Astrocyte (in vitro differentiated cells and primary cell): Measurements from ENCODE around the gene AIFM3. TPM values are rescaled to one million over a fixed set of nuclear protein-coding genes. Genes with fewer than 3 reads are reported as not detected.

ENCODE experiments used
- DNase-seq: peaks from one replicate; pipeline ENCODE4 v3.0.0-alpha.2; 2010; ENCODE audit warnings: low read depth
- FAIRE-seq: peaks from 2 replicates; lab custom pipeline; 2011; peaks lifted over from hg19 to GRCh38; lab: Jason Lieb, UNC
- H2AFZ ChIP-seq: 2 replicates; pipeline ENCODE4 v1.6.0; 2012; ENCODE audit warnings: low read depth, low read length, inconsistent platforms
- H3K27ac ChIP-seq: 2 replicates; pipeline ENCODE4 v1.5.1; 2011; ENCODE audit warnings: low read depth, low read length, inconsistent platforms
- H3K27me3 ChIP-seq: 2 replicates; pipeline ENCODE4 v1.6.0; 2011; ENCODE audit warnings: low read length, inconsistent platforms; ENCODE audit not compliant: insufficient read depth
- H3K36me3 ChIP-seq: 2 replicates; pipeline ENCODE4 v1.5.1; 2011; ENCODE audit warnings: low read length, inconsistent platforms; ENCODE audit not compliant: insufficient read depth
- H3K4me1 ChIP-seq: 2 replicates; pipeline ENCODE4 v1.5.1; 2011; ENCODE audit warnings: low read length, inconsistent platforms; ENCODE audit not compliant: insufficient read depth
- H3K4me2 ChIP-seq: 2 replicates; pipeline ENCODE4 v1.6.0; 2012; ENCODE audit warnings: low read length, inconsistent platforms
- H3K4me3 ChIP-seq: 2 replicates; pipeline ENCODE4 v1.5.1; 2011; ENCODE audit warnings: low read depth, mild to moderate bottlenecking, low read length, inconsistent platforms; ENCODE audit not compliant: insufficient read depth
- H3K79me2 ChIP-seq: 2 replicates; pipeline ENCODE4 v1.6.0; 2012; ENCODE audit warnings: mild to moderate bottlenecking, low read length, inconsistent platforms; ENCODE audit not compliant: insufficient read depth
- H3K9ac ChIP-seq: 2 replicates; pipeline ENCODE4 v1.6.0; 2012; ENCODE audit warnings: mild to moderate bottlenecking, low read length, inconsistent platforms
- H3K9me3 ChIP-seq: 2 replicates; pipeline ENCODE4 v1.5.1; 2012; ENCODE audit warnings: low read depth, mild to moderate bottlenecking, low read length, inconsistent platforms; ENCODE audit not compliant: insufficient read depth
- H4K20me1 ChIP-seq: 2 replicates; pipeline ENCODE4 v1.6.0; 2012; ENCODE audit warnings: low read length, inconsistent platforms; ENCODE audit not compliant: insufficient read depth
- H3K27ac Mint-ChIP-seq: one replicate; pipeline ENCODE4 v1.8.0; 2021; ENCODE audit warnings: mild to moderate bottlenecking, mixed read lengths; ENCODE audit not compliant: unreplicated experiment
- H3K27me3 Mint-ChIP-seq: one replicate; pipeline ENCODE4 v1.8.0; 2021; ENCODE audit warnings: low read depth, mixed read lengths; ENCODE audit not compliant: unreplicated experiment
- H3K36me3 Mint-ChIP-seq: one replicate; pipeline ENCODE4 v1.8.0; 2021; ENCODE audit warnings: low read depth, mixed read lengths; ENCODE audit not compliant: unreplicated experiment
- H3K4me1 Mint-ChIP-seq: one replicate; pipeline ENCODE4 v1.8.0; 2021; ENCODE audit warnings: low read depth, mixed read lengths; ENCODE audit not compliant: unreplicated experiment
- H3K4me3 Mint-ChIP-seq: one replicate; pipeline ENCODE4 v1.8.0; 2021; ENCODE audit warnings: mild to moderate bottlenecking, moderate library complexity, mixed read lengths; ENCODE audit not compliant: unreplicated experiment
- H3K9me3 Mint-ChIP-seq: one replicate; pipeline ENCODE4 v1.8.0; 2021; ENCODE audit warnings: mild to moderate bottlenecking, mixed read lengths; ENCODE audit not compliant: unreplicated experiment
- CTCF ChIP-seq: IDR thresholded peaks from 2 replicates; pipeline ENCODE4 v1.5.1; 2011; ENCODE audit warnings: low read depth, mild to moderate bottlenecking, inconsistent platforms, low read length, moderate library complexity; ENCODE audit not compliant: insufficient read depth
- EZH2 ChIP-seq: IDR thresholded peaks from 2 replicates; pipeline ENCODE4 v1.6.1; 2012; ENCODE audit warnings: mild to moderate bottlenecking, low read length, inconsistent platforms; ENCODE audit not compliant: insufficient read depth
- total RNA-seq: library from RNA; stranded (reverse); gene quantifications from 2 replicates; pipeline ENCODE4 v1.2.1, GENCODE V29; 2021

Gene AIFM3
- total RNA-seq, 1 donor from 2014 or later, result 0.48 TPM

- Histone ChIP-seq H3K27ac (no peak overlapping the region), H3K27me3 (no peaks in the 10 kb centered on the region)
- H3K27ac Mint-ChIP-seq, result no peak overlapping the region
These were observed 8.7 kb downstream of the AIFM3 start for GRCh38 chr22:20975541-20976290.

GRCh38 chr22:20976291-20976877 lies 9.3 kb downstream of the AIFM3 start:
- Histone ChIP-seq H4K20me1 (no peaks in the 10 kb centered on the region), H2AFZ (no peak overlapping the region), H3K9me3 (peaks cover 5% of the 10 kb centered on the region), H3K4me3 (no peak overlapping the region), H3K36me3 (no peaks in the 10 kb centered on the region), H3K4me1 (peaks cover under 1% of the 10 kb centered on the region), H3K4me2 (no peak overlapping the region), H3K27ac (no peak overlapping the region), H3K79me2 (no peaks in the 10 kb centered on the region), H3K27me3 (no peaks in the 10 kb centered on the region), H3K9ac (no peak overlapping the region)
- H3K4me1 Mint-ChIP-seq, result peaks cover 2% of the 10 kb centered on the region
- TF ChIP-seq EZH2 (no peak), CTCF (no peak)
- peaks cover 2% of the 10 kb centered on the region for H3K36me3 Mint-ChIP-seq
- H3K4me3 Mint-ChIP-seq, result no peak overlapping the region
- DNase-seq, result no peak
- peaks cover 29% of the 10 kb centered on the region for H3K27me3 Mint-ChIP-seq
- H3K9me3 Mint-ChIP-seq, result peaks cover 11% of the 10 kb centered on the region
- FAIRE-seq, result no peak
- H3K27ac Mint-ChIP-seq, result no peak overlapping the region

More at GRCh38 chr22:20975541-20976290, 8.7 kb downstream of the AIFM3 start:
- peaks cover 5% of the 10 kb centered on the region for H3K9me3 ChIP-seq
- no peak overlapping the region for H2AFZ ChIP-seq
- no peaks in the 10 kb centered on the region for H4K20me1 ChIP-seq
- H3K79me2 ChIP-seq, result no peaks in the 10 kb centered on the region
- no peak overlapping the region for H3K4me3 ChIP-seq
- H3K36me3 Mint-ChIP-seq, result peaks cover 2% of the 10 kb centered on the region
- no peaks in the 10 kb centered on the region for H3K36me3 ChIP-seq
- H3K4me1 ChIP-seq, result no peaks in the 10 kb centered on the region
- peaks cover 29% of the 10 kb centered on the region for H3K27me3 Mint-ChIP-seq
- H3K4me2 ChIP-seq, result no peak overlapping the region
- H3K9me3 Mint-ChIP-seq, result peaks cover 11% of the 10 kb centered on the region
- TF ChIP-seq EZH2 (no peak), CTCF (no peak)
- DNase-seq (no peak), FAIRE-seq (no peak)
- H3K9ac ChIP-seq, result no peak overlapping the region
- no peaks in the 10 kb centered on the region for H3K4me1 Mint-ChIP-seq
- peak overlapping the region; percentile 27 for H3K4me3 Mint-ChIP-seq

GRCh38 chr22:20977019-20977418 lies 10.0 kb downstream of the AIFM3 start:
- TF ChIP-seq EZH2 (no peak), CTCF (no peak)
- Histone ChIP-seq H3K27me3 (no peaks in the 10 kb centered on the region), H3K4me1 (peaks cover 4% of the 10 kb centered on the region), H3K4me3 (no peak overlapping the region), H2AFZ (no peak overlapping the region), H4K20me1 (no peaks in the 10 kb centered on the region), H3K27ac (no peak overlapping the region), H3K36me3 (no peaks in the 10 kb centered on the region), H3K9ac (no peak overlapping the region), H3K79me2 (peaks cover under 1% of the 10 kb centered on the region), H3K4me2 (no peak overlapping the region), H3K9me3 (peaks cover 5% of the 10 kb centered on the region)
- Mint-ChIP-seq H3K4me3 (no peak overlapping the region), H3K27ac (no peak overlapping the region), H3K27me3 (peaks cover 29% of the 10 kb centered on the region), H3K4me1 (peaks cover 2% of the 10 kb centered on the region), H3K9me3 (peaks cover 11% of the 10 kb centered on the region), H3K36me3 (peaks cover 2% of the 10 kb centered on the region)
- DNase-seq (no peak), FAIRE-seq (no peak)
